GM18505 (cell line): ENCODE measurements around the gene TNFRSF4.

ENCODE experiments used
- ATAC-seq: cut with Tn5 transposase; IDR thresholded peaks from one replicate; pipeline ENCODE4 v1.9.1; 2021; ENCODE audit not compliant: unreplicated experiment
- POLR2A ChIP-seq: IDR thresholded peaks from 4 replicates; pipeline ENCODE4 v1.6.1; 2011; ENCODE audit warnings: borderline replicate concordance; ENCODE audit not compliant: insufficient read depth, insufficient read length; ENCODE audit errors: extremely low read depth

Gene TNFRSF4

GRCh38 chr1:1166642-1167397, 47.1 kb downstream of the TNFRSF4 start:
- no peak for TF ChIP-seq POLR2A
- ATAC-seq = no peak

- no peak for ATAC-seq
- no peak for TF ChIP-seq POLR2A
Observed at GRCh38 chr1:1165900-1166421, 48.0 kb downstream of the TNFRSF4 start.

- TF ChIP-seq POLR2A = no peak
- no peak for ATAC-seq
Observed at GRCh38 chr1:1165485-1165884, 48.5 kb downstream of the TNFRSF4 start.

- no peak for ATAC-seq
- no peak for TF ChIP-seq POLR2A
Observed at GRCh38 chr1:1164701-1165451, 49.1 kb downstream of the TNFRSF4 start.

- no peak for ATAC-seq
- TF ChIP-seq POLR2A = no peak
Observed at GRCh38 chr1:1164361-1164700, 49.6 kb downstream of the TNFRSF4 start.

GRCh38 chr1:1163538-1164070, 50.3 kb downstream of the TNFRSF4 start:
- TF ChIP-seq POLR2A = no peak
- no peak for ATAC-seq

- no peak for ATAC-seq
- TF ChIP-seq POLR2A = no peak
Observed at GRCh38 chr1:1162597-1163537, 51.1 kb downstream of the TNFRSF4 start.

- ATAC-seq = no peak
- no peak for TF ChIP-seq POLR2A
Observed at GRCh38 chr1:1161683-1162079, 52.3 kb downstream of the TNFRSF4 start.
